Skin of body (tissue), 1 donor: Measurements from ENCODE around the gene RAC3. TPM values are rescaled to one million over a fixed set of nuclear protein-coding genes. Genes with fewer than 3 reads are reported as not detected.

ENCODE experiments used
- total RNA-seq: library from RNA; depleted of rRNA; stranded (reverse); fragments of >200 nt; gene quantifications from one replicate; pipeline ENCODE4 v1.2.3, GENCODE V29; 2014

Gene RAC3
- total RNA-seq, 1 donor from 2014 or later: 15.6 TPM

Other genes with a start within 250 kb of the RAC3 start
- gene GCGR, start 227.5 kb upstream of the RAC3 start, total RNA-seq: not detected
- 35.6 TPM for gene MCRIP1, start 198.4 kb upstream of the RAC3 start, total RNA-seq
- gene PPP1R27, start 196.6 kb upstream of the RAC3 start, total RNA-seq: 10.0 TPM
- gene P4HB, start 171.1 kb upstream of the RAC3 start, total RNA-seq: 208 TPM
- gene ARHGDIA, start 160.3 kb upstream of the RAC3 start, total RNA-seq: 51.6 TPM
- 67.6 TPM for gene ALYREF, start 140.1 kb upstream of the RAC3 start, total RNA-seq
- gene ANAPC11, start 140.0 kb upstream of the RAC3 start, total RNA-seq: 60.1 TPM
- gene NPB, start 129.4 kb upstream of the RAC3 start, total RNA-seq: 0.59 TPM
- gene PCYT2, start 120.3 kb upstream of the RAC3 start, total RNA-seq: 18.6 TPM
- 12.6 TPM for gene SIRT7, start 113.5 kb upstream of the RAC3 start, total RNA-seq
- 8.1 TPM for gene MAFG, start 103.9 kb upstream of the RAC3 start, total RNA-seq
- gene PYCR1, start 94.4 kb upstream of the RAC3 start, total RNA-seq: 49.4 TPM
- 3.2 TPM for gene MYADML2, start 84.4 kb upstream of the RAC3 start, total RNA-seq
- 1.7 TPM for gene NOTUM, start 70.5 kb upstream of the RAC3 start, total RNA-seq
- 19.2 TPM for gene ASPSCR1, start 54.0 kb upstream of the RAC3 start, total RNA-seq
- gene CENPX, start 8.8 kb upstream of the RAC3 start, total RNA-seq: 19.7 TPM
- gene LRRC45, start 8.4 kb upstream of the RAC3 start, total RNA-seq: 8.6 TPM
- gene DCXR, start 6.0 kb downstream of the RAC3 start, total RNA-seq: 33.4 TPM
- 19.3 TPM for gene RFNG, start 20.1 kb downstream of the RAC3 start, total RNA-seq
- gene GPS1, start 20.2 kb downstream of the RAC3 start, total RNA-seq: 35.5 TPM
- 35.7 TPM for gene DUS1L, start 34.1 kb downstream of the RAC3 start, total RNA-seq
- 262 TPM for gene FASN, start 66.6 kb downstream of the RAC3 start, total RNA-seq
- gene CCDC57, start 181.2 kb downstream of the RAC3 start, total RNA-seq: 22.6 TPM
- gene SLC16A3, start 197.4 kb downstream of the RAC3 start, total RNA-seq: 16.3 TPM
- 40.5 TPM for gene CSNK1D, start 242.0 kb downstream of the RAC3 start, total RNA-seq